AG09319 (cell line): ENCODE measurements around the gene SERPINA3.

Experiments
- DNase-seq: peaks from one replicate; pipeline ENCODE4 v3.0.0-alpha.2; 2010; ENCODE audit warnings: low read depth; ENCODE audit errors: extremely low read depth
- CTCF ChIP-seq: IDR thresholded peaks from 2 replicates; pipeline ENCODE4 v1.5.1; 2011; ENCODE audit warnings: low read depth, mild to moderate bottlenecking, inconsistent platforms, low read length, moderate library complexity

SERPINA3 gene

DNA sequence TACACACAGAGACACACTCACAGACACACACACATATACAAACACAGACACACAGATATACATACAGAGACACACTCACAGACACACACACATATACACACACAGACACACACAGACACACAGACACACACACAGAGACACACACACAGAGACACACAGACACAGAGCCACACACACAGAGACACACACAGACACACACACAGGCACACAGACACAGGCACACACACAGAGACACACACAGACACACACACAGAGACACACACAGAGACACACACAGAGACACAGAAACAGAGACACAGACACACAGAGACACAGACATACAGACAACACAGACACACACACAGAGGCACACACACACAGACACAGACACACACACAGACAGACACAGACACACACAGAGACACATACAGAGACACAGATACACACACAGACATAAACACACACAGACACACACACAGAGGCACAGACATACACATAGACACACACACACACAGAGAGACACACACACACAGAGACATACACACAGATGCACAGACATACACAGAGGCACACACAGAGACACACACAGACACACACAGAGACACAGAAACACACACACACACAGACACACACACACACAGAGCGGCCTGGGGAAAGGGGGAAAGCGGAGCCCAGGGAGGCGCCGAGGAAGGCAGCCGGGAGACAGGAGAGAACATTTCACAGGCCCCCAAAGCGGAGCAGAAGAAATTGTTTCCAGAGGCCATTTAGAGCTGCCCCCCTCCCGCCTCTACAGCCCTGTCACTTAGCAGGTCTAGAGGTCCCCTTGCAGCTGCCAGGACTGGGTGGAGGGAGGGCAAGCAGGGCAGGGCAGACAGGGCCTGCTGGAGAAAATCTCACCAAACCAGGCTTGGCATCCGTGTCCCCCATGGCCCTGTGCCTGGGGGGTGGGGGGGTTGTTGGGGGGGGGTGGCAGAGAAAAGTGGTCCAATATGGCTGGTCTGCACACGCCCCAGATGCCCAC is 38.9 kb downstream of the SERPINA3 start:
- DNase-seq = no peak
- TF ChIP-seq CTCF = no peak

DNA sequence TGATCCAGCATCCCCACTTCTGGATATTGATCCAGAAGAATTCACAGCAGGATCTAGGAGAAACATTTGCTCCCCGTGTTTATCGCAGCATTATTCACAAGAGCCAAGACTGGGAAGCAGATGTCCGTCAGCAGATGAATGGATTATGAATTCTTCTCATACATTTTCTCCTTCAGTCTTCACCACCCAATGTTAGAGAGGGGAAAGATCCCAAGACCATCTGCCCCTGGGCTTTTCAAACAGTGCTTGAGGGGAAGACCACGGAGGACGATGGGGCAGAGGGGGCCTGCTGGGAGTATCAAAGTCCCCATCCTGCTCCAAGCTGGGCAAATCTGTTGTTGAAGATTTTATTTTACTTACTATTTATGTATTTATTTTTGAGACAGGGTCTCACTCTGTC is 41.1 kb downstream of the SERPINA3 start:
- DNase-seq = no peak
- no peak for TF ChIP-seq CTCF

- no peak for TF ChIP-seq CTCF
- DNase-seq = no peak
Observed at GRCh38 chr14:94654071-94654861, 42.1 kb downstream of the SERPINA3 start.

DNA sequence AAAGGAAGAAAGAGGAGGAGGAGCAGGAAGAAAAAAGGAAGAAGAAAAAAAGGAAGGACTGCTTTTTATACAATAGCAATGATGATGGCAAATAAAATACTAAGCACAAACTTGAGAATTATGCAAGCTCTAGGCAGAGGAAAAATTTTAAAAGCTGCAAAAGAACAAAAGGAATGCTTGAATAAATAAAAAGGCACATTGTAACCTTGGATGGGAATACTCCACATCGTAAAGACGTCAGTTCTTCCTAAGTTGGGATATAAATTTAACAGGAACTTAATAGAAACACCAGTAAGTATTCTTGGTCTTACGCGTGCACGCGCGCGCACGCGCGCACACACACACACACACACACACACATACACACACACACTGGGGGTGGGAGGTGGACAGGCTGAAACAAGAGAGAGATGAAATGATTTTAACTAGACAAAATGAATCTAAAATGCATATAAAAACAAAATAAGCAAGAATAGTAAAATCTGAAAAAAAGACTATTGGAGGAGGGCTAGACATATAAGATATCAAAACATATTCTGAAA is 43.0 kb downstream of the SERPINA3 start:
- no peak for DNase-seq
- TF ChIP-seq CTCF = no peak

DNA sequence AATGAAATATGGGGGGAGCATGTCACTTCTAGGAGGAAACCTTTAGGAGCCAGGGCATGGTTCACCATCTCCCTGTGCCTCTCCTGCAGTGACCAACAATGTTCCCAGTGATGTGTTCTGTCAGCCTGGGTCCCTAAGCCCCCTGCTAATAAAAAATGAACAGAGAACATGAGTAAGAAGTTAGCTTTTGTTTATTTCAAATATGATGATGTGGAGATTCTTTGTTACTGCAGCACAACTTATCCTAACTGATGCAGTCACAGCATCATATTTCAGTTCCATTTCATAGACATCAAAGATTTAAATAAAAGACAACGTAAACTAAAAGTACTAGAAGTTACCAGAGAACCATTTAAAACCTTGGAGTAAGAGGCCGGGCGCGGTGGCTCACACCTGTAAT is 43.9 kb downstream of the SERPINA3 start:
- DNase-seq = no peak
- TF ChIP-seq CTCF = no peak

- TF ChIP-seq CTCF = no peak
- DNase-seq = no peak
Observed at GRCh38 chr14:94659256-94659655, 47.1 kb downstream of the SERPINA3 start.
